ENCODE measurements around the gene PRLHR. TPM values are rescaled to one million over a fixed set of nuclear protein-coding genes. Genes with fewer than 3 reads are reported as not detected.

The PRLHR gene
- total RNA-seq, 6 donors from 2014 or later = 2.1 TPM; not detected in 5

- ATAC-seq (ENCODE audit: low FRiP score in 2 of 2) = no peak
- WGBS, 2 donors = 83 to 88% methylated on average over 5 of the region's 5 CpGs
- H3K27me3 ChIP-seq = no peaks in the 10 kb centered on the region
- no peak overlapping the region for H3K4me3 ChIP-seq
- no peak for TF ChIP-seq CTCF (IDR thresholded peaks at IDR 0.05)
- TF ChIP-seq POLR2A (IDR thresholded peaks at IDR 0.05) = no peak
- TF ChIP-seq POLR2AphosphoS5 (IDR thresholded peaks at IDR 0.05) = no peak
- no peak for TF ChIP-seq EP300 (IDR thresholded peaks at IDR 0.05)
- H3K4me1 ChIP-seq = no peaks in the 10 kb centered on the region
- no peak overlapping the region for H3K27ac ChIP-seq
- DNase-seq = no peak
- no peaks in the 10 kb centered on the region for H3K36me3 ChIP-seq
- no peaks in the 10 kb centered on the region for H3K9me3 ChIP-seq
Observed at GRCh38 chr10:118547282-118547681, 48.2 kb downstream of the PRLHR start.

GRCh38 chr10:118546479-118546878 is 49.0 kb downstream of the PRLHR start:
- no peaks in the 10 kb centered on the region for H3K36me3 ChIP-seq
- TF ChIP-seq EP300 (IDR thresholded peaks at IDR 0.05) (no peak), CTCF (IDR thresholded peaks at IDR 0.05) (no peak), POLR2AphosphoS5 (IDR thresholded peaks at IDR 0.05) (no peak), POLR2A (IDR thresholded peaks at IDR 0.05) (no peak)
- no peak overlapping the region for H3K27ac ChIP-seq
- no peak for ATAC-seq (ENCODE audit: low FRiP score in 2 of 2)
- H3K9me3 ChIP-seq = no peaks in the 10 kb centered on the region
- no peaks in the 10 kb centered on the region for H3K4me1 ChIP-seq
- 79 to 83% methylated on average over 2 of the region's 2 CpGs for WGBS, 2 donors
- DNase-seq = no peak
- H3K4me3 ChIP-seq = no peak overlapping the region
- no peaks in the 10 kb centered on the region for H3K27me3 ChIP-seq

- Histone ChIP-seq H3K27me3 (no peaks in the 10 kb centered on the region), H3K27ac (no peak overlapping the region), H3K36me3 (no peaks in the 10 kb centered on the region), H3K9me3 (no peaks in the 10 kb centered on the region), H3K4me1 (no peaks in the 10 kb centered on the region), H3K4me3 (no peak overlapping the region)
- no peak for TF ChIP-seq POLR2A (IDR thresholded peaks at IDR 0.05)
- no peak for TF ChIP-seq POLR2AphosphoS5 (IDR thresholded peaks at IDR 0.05)
- TF ChIP-seq CTCF (IDR thresholded peaks at IDR 0.05) = no peak
- TF ChIP-seq EP300 (IDR thresholded peaks at IDR 0.05) = no peak
- 100% methylated on average over 1 of the region's 1 CpG for WGBS, 2 donors
- ATAC-seq (ENCODE audit: low FRiP score in 2 of 2) = peak in 1 of 2 donors; percentile 15
- DNase-seq = no peak
Observed at GRCh38 chr10:118545381-118545780, 50.1 kb downstream of the PRLHR start.

- DNase-seq = no peak
Observed at GRCh38 chr10:118544401-118544948, 51.0 kb downstream of the PRLHR start.

More at GRCh38 chr10:118544401-118544948, 51.0 kb downstream of the PRLHR start:
- Histone ChIP-seq H3K27me3 (no peaks in the 10 kb centered on the region), H3K36me3 (no peaks in the 10 kb centered on the region), H3K27ac (no peak overlapping the region), H3K9me3 (no peaks in the 10 kb centered on the region), H3K4me1 (no peaks in the 10 kb centered on the region), H3K4me3 (no peak overlapping the region)
- ATAC-seq (ENCODE audit: low FRiP score in 2 of 2) = no peak
- no peak for TF ChIP-seq EP300 (IDR thresholded peaks at IDR 0.05)
- no peak for TF ChIP-seq CTCF (IDR thresholded peaks at IDR 0.05)
- no peak for TF ChIP-seq POLR2A (IDR thresholded peaks at IDR 0.05)
- TF ChIP-seq POLR2AphosphoS5 (IDR thresholded peaks at IDR 0.05) = no peak
- 62 to 67% methylated on average over 4 of the region's 4 CpGs for WGBS, 2 donors

Data from upper lobe of left lung (tissue), 6 donors.